ENCODE results near the gene ARHGEF5. TPM values are rescaled to one million over a fixed set of nuclear protein-coding genes. Genes with fewer than 3 reads are reported as not detected.

Gene ARHGEF5
- total and polyA plus RNA-seq, 10 of the 15 experiments (the other 5 are each of a cell fraction or from before 2014, with no cell fraction given), result 1.6 to 17.2 (median 7.8) TPM

DNA sequence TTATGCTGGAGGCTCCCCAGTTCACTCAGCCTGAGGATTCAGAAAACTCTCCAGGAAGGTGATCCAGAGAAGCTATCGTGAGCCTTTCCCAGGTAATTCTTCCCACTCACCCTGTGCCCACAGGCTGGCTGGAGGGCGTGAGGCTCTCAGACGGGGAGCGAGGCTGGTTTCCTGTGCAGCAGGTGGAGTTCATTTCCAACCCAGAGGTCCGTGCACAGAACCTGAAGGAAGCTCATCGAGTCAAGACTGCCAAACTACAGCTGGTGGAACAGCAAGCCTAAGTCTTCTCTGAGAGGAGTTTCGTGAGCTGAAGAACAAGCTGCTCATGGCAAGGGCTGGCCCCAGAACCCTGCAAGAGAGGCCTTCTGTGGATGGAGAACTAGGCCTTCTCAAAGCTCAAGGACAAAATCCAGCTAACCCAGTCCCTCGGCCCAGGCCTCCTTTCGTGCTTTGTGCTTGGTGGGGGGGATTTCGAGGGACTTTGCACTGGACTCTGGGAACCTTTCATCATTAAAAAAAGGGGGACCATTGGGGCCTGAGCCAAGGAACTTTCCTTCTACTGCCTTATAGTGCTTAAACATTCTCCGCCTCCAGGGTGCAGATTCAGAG, 24.7 kb downstream of the ARHGEF5 start:
- ChIA-PET POLR2A (no interaction called here), CTCF (interaction anchor here (2.2 kb wide), 1 partner anchor 12 kb away, joined by 6 read pairs; no protein-coding TSS in a partner anchor), SMC1A (ENCODE audit: uncharacterized antibody, unreplicated experiment) (interaction anchor here (0.7 to 1.5 kb wide), 4 partner anchors 10 to 57 kb away, joined by 3 to 6 read pairs (median 4); no protein-coding TSS in a partner anchor), RAD21 (ENCODE audit: unreplicated experiment) (no interaction called here)
- WGBS (ENCODE audit: insufficient coverage, insufficient replicate concordance, low lambda C conversion rate, missing lambda C conversion rate), result 63% methylated on average over 11 of the region's 11 CpGs
- Histone ChIP-seq H3K27ac (ENCODE audit: control insufficient read depth, insufficient read depth) (no peak overlapping the region), H4K20me1 (ENCODE audit: control insufficient read depth, insufficient read depth) (no peaks in the 10 kb centered on the region), H3K9me3 (replicated peaks; ENCODE audit: control insufficient read depth, insufficient read depth, low read length) (no peaks in the 10 kb centered on the region), H3K9ac (ENCODE audit: control insufficient read depth, insufficient read depth, low read length) (no peak overlapping the region), H2AFZ (ENCODE audit: control insufficient read depth, low read depth, low read length) (no peak overlapping the region), H3K79me2 (ENCODE audit: control insufficient read depth, insufficient read depth, low read length) (no peaks in the 10 kb centered on the region), H3K4me2 (ENCODE audit: control insufficient read depth, insufficient read depth) (no peak overlapping the region), H3K36me3 (ENCODE audit: control insufficient read depth in 2 of 2, insufficient read depth in 2 of 2, low read length in 1 of 2) (no peaks in the 10 kb centered on the region; a peak in 1 of 4 replicates), H3K4me1 (ENCODE audit: control insufficient read depth, insufficient read depth, low read length) (peaks cover 13% of the 10 kb centered on the region), H3K27me3 (replicated peaks in 1 of 2; ENCODE audit: control insufficient read depth in 2 of 2, insufficient read depth in 2 of 2, low read length in 1 of 2) (no peaks in the 10 kb centered on the region), H3K4me3 (no peak overlapping the region)
- BruUV-seq (replicated peaks), result no TSS peak
- no peak for DNase-seq (ENCODE audit: low read depth, low spot score)
- intact Hi-C loops (cut with micrococcal nuclease; ENCODE audit: unreplicated experiment) (no loop called here), in situ Hi-C loops (cut with MboI) (loop anchor here (25.0 kb wide), 1 partner anchor 468 kb away; the partner anchor contains the start of gene TCAF1)
- FAIRE-seq, result no peak
- ATAC-seq, result no peak
- TF ChIP-seq, protein P1, sequence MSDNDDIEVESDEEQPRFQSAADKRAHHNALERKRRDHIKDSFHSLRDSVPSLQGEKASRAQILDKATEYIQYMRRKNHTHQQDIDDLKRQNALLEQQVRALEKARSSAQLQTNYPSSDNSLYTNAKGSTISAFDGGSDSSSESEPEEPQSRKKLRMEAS (IDR thresholded peaks at IDR 0.05; ENCODE audit: low read depth, low read length), result no peak
- TF ChIP-seq JUNB (IDR thresholded peaks at IDR 0.05), result no peak
- TF ChIP-seq, protein P2, sequence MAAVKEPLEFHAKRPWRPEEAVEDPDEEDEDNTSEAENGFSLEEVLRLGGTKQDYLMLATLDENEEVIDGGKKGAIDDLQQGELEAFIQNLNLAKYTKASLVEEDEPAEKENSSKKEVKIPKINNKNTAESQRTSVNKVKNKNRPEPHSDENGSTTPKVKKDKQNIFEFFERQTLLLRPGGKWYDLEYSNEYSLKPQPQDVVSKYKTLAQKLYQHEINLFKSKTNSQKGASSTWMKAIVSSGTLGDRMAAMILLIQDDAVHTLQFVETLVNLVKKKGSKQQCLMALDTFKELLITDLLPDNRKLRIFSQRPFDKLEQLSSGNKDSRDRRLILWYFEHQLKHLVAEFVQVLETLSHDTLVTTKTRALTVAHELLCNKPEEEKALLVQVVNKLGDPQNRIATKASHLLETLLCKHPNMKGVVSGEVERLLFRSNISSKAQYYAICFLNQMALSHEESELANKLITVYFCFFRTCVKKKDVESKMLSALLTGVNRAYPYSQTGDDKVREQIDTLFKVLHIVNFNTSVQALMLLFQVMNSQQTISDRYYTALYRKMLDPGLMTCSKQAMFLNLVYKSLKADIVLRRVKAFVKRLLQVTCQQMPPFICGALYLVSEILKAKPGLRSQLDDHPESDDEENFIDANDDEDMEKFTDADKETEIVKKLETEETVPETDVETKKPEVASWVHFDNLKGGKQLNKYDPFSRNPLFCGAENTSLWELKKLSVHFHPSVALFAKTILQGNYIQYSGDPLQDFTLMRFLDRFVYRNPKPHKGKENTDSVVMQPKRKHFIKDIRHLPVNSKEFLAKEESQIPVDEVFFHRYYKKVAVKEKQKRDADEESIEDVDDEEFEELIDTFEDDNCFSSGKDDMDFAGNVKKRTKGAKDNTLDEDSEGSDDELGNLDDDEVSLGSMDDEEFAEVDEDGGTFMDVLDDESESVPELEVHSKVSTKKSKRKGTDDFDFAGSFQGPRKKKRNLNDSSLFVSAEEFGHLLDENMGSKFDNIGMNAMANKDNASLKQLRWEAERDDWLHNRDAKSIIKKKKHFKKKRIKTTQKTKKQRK (IDR thresholded peaks at IDR 0.05; ENCODE audit: low read depth, low read length), result no peak
- TF ChIP-seq, protein P3, sequence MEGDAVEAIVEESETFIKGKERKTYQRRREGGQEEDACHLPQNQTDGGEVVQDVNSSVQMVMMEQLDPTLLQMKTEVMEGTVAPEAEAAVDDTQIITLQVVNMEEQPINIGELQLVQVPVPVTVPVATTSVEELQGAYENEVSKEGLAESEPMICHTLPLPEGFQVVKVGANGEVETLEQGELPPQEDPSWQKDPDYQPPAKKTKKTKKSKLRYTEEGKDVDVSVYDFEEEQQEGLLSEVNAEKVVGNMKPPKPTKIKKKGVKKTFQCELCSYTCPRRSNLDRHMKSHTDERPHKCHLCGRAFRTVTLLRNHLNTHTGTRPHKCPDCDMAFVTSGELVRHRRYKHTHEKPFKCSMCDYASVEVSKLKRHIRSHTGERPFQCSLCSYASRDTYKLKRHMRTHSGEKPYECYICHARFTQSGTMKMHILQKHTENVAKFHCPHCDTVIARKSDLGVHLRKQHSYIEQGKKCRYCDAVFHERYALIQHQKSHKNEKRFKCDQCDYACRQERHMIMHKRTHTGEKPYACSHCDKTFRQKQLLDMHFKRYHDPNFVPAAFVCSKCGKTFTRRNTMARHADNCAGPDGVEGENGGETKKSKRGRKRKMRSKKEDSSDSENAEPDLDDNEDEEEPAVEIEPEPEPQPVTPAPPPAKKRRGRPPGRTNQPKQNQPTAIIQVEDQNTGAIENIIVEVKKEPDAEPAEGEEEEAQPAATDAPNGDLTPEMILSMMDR (IDR thresholded peaks at IDR 0.05 in 2 of 3, conservative IDR thresholded peaks at IDR 0.05 in 1 of 3; ENCODE audit: control insufficient read depth in 2 of 3, extremely low read depth in 1 of 3, insufficient read depth in 1 of 3, low read depth in 3 of 3, low read length in 3 of 3), result no peak
- no peak for TF ChIP-seq RB1 (IDR thresholded peaks at IDR 0.05; ENCODE audit: borderline replicate concordance)
- TF ChIP-seq, protein P4, sequence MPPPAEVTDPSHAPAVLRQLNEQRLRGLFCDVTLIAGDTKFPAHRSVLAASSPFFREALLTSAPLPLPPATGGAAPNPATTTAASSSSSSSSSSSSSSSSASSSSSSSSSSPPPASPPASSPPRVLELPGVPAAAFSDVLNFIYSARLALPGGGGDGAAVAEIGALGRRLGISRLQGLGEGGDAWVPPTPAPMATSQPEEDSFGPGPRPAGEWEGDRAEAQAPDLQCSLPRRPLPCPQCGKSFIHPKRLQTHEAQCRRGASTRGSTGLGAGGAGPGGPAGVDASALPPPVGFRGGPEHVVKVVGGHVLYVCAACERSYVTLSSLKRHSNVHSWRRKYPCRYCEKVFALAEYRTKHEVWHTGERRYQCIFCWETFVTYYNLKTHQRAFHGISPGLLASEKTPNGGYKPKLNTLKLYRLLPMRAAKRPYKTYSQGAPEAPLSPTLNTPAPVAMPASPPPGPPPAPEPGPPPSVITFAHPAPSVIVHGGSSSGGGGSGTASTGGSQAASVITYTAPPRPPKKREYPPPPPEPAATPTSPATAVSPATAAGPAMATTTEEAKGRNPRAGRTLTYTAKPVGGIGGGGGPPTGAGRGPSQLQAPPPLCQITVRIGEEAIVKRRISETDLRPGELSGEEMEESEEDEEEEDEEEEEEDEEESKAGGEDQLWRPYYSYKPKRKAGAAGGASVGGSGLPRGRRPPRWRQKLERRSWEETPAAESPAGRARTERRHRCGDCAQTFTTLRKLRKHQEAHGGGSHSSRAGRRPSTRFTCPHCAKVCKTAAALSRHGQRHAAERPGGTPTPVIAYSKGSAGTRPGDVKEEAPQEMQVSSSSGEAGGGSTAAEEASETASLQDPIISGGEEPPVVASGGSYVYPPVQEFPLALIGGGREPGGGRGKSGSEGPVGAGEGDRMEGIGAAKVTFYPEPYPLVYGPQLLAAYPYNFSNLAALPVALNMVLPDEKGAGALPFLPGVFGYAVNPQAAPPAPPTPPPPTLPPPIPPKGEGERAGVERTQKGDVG (CRISPR knock-in tag; IDR thresholded peaks at IDR 0.05), result no peak
- TF ChIP-seq SREBF1 (IDR thresholded peaks at IDR 0.05; ENCODE audit: low read length), result no peak
- no peak for TF ChIP-seq SRF (IDR thresholded peaks at IDR 0.05; ENCODE audit: low read depth in 2 of 2, low read length in 2 of 2)
- TF ChIP-seq CHD2 (IDR thresholded peaks at IDR 0.05; ENCODE audit: borderline replicate concordance, low read depth, low read length), result no peak
- no peak for TF ChIP-seq ZNF274 (IDR thresholded peaks at IDR 0.05; ENCODE audit: insufficient read depth, insufficient read length)
- TF ChIP-seq EP300 (IDR thresholded peaks at IDR 0.05; ENCODE audit: borderline replicate concordance in 1 of 2, control insufficient read depth in 1 of 2, low read depth in 2 of 2, low read length in 2 of 2), result no peak
- no peak for TF ChIP-seq SMAD1 (IDR thresholded peaks at IDR 0.05; ENCODE audit: low read depth, partially characterized antibody)

Measured in GM12878 (cell line).